NCI-H1694 (cell line): ENCODE data around the gene MANSC4.
"Not testable (repeated sequence)": the region's sequence is repeated elsewhere in the genome, so short reads cannot be mapped to it uniquely, and the experiment has no call there.

ENCODE experiments used
- DNase-seq: peaks from one replicate; lab custom pipeline; 2025; lab: John Stamatoyannopoulos, UW

Gene MANSC4

GRCh38 chr12:27751386-27752047 lies 28.5 kb downstream of the MANSC4 start:
- DNase-seq: no peak

DNA sequence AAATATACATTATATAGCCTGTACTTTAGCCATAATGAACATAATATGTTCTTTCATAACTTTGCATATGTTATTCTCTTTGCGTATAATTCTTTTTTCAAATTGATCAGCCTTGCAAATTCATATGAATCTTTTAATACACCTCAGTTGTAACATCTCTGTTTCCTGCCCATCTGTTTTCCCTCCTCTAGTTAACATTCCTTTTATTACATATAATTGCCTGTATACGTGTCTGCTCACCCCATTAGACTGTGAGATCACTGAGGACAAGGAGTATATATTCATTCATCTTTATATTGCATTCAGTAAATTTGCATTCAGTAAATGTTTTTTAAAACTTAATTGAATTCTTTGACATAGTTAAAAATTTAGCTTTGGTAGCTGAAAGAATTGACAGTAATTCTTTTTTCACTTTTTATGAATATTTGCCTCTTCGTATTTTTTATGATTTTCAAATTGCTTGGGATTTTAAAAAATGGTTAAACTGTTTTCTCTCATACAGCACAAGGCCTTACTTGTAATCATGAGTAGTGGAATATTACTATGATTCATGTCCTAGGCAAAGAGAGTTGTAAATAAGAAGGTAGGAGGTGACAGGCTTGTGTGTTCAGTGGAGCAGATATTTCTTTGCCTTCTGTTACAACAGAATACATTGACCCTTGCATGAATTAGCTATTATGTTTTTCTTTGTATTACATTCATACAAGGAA lies 32.8 kb downstream of the MANSC4 start:
- no peak for DNase-seq

DNA sequence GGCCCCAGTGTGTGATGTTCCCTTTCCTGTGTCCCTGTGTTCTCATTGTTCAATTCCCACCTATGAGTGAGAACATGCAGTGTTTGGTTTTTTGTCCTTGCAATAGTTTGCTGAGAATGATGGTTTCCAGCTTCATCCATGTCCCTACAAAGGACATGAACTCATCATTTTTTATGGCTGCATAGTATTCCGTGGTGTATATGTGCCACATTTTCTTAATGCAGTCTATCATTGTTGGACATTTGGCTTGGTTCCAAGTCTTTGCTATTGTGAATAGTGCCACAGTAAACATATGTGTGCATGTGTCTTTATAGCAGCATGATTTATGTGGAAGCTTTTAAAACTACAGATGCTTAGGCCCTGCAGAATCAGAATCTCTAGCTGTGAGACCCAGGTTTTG lies 34.3 kb downstream of the MANSC4 start:
- DNase-seq: not testable (repeated sequence)

DNA sequence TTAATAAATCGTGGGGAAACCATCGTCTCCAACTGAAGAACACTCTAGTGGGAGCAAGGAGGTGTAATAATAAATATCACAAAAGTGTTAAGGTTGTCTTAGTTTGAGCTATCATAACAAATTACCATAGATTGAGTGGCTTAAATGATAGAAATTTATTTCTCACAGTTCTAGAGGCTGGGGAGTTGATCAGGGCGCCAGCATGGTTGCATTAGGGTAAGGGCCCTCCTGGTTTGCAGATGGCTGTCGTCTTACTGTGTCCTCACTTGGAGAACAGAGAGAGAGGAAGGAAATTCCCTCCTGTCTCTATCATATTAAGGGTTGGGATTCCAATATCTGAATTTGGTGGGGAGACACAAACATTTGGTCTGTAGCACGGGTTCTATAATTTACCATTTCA lies 36.4 kb downstream of the MANSC4 start:
- no peak for DNase-seq

DNA sequence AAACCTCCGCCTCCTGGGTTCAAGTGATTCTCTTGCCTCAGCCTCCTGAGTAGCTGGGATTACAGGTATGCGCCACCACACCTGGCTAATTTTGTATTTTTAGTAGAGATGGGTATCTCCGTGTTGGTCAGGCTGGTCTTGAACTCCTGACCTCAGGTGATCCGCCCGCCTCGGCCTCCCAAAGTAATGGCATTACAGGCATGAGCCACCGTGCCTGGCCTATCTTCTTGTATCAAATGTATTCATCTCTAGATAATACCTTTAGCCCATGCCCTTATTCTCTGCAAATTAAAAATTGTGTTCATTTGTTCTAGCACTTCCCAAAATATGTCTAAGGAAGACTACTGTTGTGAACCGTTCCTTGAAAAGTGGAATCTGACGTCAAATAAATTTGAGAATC lies 45.7 kb downstream of the MANSC4 start:
- not testable (repeated sequence) for DNase-seq

GRCh38 chr12:27733791-27734190 lies 46.2 kb downstream of the MANSC4 start:
- DNase-seq: no peak

- DNase-seq: peak; percentile 71
These were observed 46.9 kb downstream of the MANSC4 start for GRCh38 chr12:27733052-27733656.

DNA sequence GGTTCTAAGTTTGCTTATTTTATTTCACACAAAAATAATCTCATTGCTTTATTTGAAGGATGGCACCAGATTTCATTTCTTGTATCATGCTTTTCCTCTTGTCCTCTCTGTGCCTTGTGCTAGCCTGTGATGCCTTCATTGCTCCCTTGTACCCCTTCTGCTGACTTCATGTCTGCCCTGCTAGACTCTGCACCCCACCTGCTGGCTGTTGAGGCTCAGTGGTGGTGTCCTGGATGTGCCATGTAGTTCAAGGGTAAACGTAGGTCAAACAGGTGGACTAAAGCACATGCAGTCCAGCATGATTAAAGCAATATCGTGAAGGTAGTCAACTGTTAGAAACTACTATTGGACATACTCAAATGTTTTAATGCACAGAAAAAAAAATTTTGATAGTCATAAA lies 47.8 kb downstream of the MANSC4 start:
- no peak for DNase-seq

DNA sequence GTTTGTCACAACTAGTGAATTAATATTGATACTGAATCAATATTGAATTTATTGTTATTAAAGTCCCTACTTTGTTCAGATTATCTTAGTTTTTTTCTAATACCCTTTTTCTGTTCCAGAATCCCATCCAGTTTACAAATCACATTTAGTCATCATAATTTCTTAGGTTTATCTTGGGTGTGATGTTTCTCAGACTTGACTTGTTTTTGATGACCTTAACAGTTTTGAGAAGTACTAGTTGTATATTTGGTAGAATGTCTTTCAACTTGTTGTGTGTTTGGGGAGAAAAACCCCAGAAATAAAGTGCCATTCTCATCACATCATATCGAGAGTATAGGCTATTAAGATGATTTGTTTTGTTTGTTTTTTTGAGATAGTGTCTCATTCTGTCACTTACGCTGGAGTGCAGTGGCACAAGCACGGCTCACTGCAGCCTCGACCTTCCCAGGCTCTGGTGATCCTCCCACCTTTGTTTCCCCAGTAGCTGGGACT lies 49.9 kb downstream of the MANSC4 start:
- DNase-seq: no peak

DNA sequence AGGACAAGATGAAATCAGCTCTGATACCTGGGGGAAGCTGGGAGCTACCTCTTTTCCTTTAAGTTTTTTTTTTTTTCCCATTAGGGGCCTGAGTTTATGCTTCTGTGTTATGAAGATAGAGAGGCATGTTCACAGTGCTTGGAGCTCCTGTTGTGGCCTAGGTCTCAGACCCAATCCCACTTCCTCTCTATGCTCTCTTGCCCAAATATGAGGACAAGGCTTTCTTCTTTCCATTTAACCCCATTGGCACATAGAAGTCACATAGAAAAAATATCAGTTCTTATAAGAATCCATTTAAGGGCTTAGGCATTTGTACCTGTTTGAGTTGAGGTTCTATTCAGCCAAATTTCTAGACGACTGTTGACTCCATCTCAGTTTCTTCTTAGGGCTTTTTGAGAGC lies 56.8 kb downstream of the MANSC4 start:
- DNase-seq: no peak
